GM19324 (cell line): ENCODE results near the gene MTHFD2L.

Source experiments
- ATAC-seq: cut with Tn5 transposase; IDR thresholded peaks from one replicate; pipeline ENCODE4 v1.9.1; 2021; ENCODE audit warnings: mild to moderate bottlenecking, moderate library complexity; ENCODE audit not compliant: unreplicated experiment, low FRiP score

MTHFD2L gene

GRCh38 chr4:74293558-74293957 is 135.6 kb downstream of the MTHFD2L start:
- no peak for ATAC-seq

- no peak for ATAC-seq
Observed at GRCh38 chr4:74294681-74295080, 136.8 kb downstream of the MTHFD2L start.

- peak; percentile 57 for ATAC-seq
Observed at GRCh38 chr4:74297539-74297938, 139.6 kb downstream of the MTHFD2L start.

- no peak for ATAC-seq
Observed at GRCh38 chr4:74304095-74304625, 146.2 kb downstream of the MTHFD2L start.

GRCh38 chr4:74305000-74305399 is 147.1 kb downstream of the MTHFD2L start:
- ATAC-seq: no peak

GRCh38 chr4:74307170-74307569 is 149.3 kb downstream of the MTHFD2L start:
- no peak for ATAC-seq

GRCh38 chr4:74308215-74308614 is 150.3 kb downstream of the MTHFD2L start, which contains the start of gene EPGN:
Gene EPGN, plus strand, starts transcription at chr4:74308470. Its CDS starts 64 bp downstream, at chr4:74308534.
- ATAC-seq: no peak

- ATAC-seq: no peak
Observed at GRCh38 chr4:74309223-74309622, 151.3 kb downstream of the MTHFD2L start.

- ATAC-seq: no peak
Observed at GRCh38 chr4:74311696-74312313, 153.9 kb downstream of the MTHFD2L start.

GRCh38 chr4:74314329-74314728 is 156.4 kb downstream of the MTHFD2L start:
- no peak for ATAC-seq

- ATAC-seq: no peak
Observed at GRCh38 chr4:74314944-74315343, 157.0 kb downstream of the MTHFD2L start.

GRCh38 chr4:74315376-74315775 is 157.5 kb downstream of the MTHFD2L start:
- no peak for ATAC-seq

- no peak for ATAC-seq
Observed at GRCh38 chr4:74316397-74316796, 158.5 kb downstream of the MTHFD2L start.

GRCh38 chr4:74317616-74318246 is 159.8 kb downstream of the MTHFD2L start:
- ATAC-seq: no peak

- no peak for ATAC-seq
Observed at GRCh38 chr4:74318276-74318675, 160.4 kb downstream of the MTHFD2L start.

GRCh38 chr4:74319470-74319869 is 161.6 kb downstream of the MTHFD2L start:
- ATAC-seq: no peak

GRCh38 chr4:74320559-74321118 is 162.7 kb downstream of the MTHFD2L start:
- peak; percentile 60 for ATAC-seq

GRCh38 chr4:74322301-74322700 is 164.4 kb downstream of the MTHFD2L start:
- no peak for ATAC-seq

- no peak for ATAC-seq
Observed at GRCh38 chr4:74323663-74324062, 165.7 kb downstream of the MTHFD2L start.

- no peak for ATAC-seq
Observed at GRCh38 chr4:74324262-74324661, 166.3 kb downstream of the MTHFD2L start.

- ATAC-seq: no peak
Observed at GRCh38 chr4:74325886-74326285, 168.0 kb downstream of the MTHFD2L start.

- ATAC-seq: no peak
Observed at GRCh38 chr4:74327762-74328161, 169.8 kb downstream of the MTHFD2L start.
